RPMI8226 (cell line): ENCODE results near the gene PEX14.

Experiments
- DNase-seq: peaks from one replicate; pipeline ENCODE4 v3.0.0-alpha.2; 2015

The PEX14 gene

DNA sequence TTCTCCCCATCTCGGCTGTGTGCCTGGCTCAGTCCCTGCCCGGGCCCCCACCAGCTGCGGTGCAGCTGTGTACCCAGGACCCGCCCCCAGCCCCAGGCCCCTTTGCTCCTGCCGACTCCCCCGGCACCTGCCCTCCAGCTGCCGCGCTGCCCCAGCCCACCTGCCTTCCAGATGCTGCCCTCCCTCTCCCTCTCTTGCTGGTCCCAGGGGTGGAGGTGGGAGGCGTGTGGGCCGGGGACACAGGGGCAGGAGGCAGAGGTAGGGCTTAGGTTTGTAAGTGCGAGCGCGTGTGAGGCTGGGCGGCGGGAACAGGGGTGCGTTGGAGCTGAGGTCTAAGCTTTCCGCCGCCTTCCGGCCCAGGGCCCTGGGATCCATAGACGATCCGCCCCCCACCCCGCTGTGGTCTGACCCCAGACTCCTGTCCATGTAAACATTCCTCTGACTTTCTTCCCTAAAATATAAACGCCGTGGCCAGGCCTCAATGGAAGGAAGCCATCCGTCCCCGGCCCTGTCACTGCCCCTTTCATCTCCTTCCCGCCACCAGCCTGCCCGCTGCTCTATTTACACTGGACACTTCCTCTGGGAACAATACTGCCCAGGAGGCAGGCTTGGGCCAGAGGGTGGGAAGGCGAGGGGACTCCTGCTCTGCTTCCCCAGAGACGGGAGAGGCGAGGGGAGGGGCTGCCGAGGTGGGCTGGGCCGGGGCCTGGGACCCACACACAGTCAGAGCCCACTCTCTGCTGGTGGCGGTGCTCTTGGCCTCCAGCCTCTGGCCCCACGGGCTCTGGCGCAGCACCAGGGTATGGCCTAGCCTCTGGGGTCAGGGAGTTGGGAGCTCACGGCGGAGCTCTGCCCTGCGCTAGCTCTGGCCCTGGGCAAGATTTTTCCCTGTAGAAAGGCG, 193.4 kb downstream of the PEX14 start:
- no peak for DNase-seq

DNA sequence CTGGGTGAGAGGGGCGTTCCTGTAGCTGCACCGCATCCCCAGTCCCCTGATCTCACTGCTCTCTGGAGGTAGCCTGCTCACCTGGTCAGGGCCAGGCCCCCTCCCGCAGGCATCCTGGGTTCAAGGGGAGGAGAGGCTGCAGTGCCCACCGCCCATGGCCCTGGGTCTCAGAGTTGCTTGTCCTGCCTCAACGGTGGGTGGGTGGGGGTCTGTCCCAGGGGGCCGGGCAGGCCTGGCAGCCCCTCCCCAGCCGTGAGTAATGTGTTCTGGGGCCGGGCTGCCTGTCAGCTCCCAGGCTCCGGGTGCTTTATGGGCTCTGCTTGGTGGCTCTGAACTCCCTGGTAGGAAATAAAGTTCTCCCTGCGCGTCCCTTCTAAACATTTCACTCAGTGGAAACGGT, 194.8 kb downstream of the PEX14 start:
- DNase-seq, result no peak

- DNase-seq, result no peak
Measured at GRCh38 chr1:10670190-10670589, 195.4 kb downstream of the PEX14 start.

DNA sequence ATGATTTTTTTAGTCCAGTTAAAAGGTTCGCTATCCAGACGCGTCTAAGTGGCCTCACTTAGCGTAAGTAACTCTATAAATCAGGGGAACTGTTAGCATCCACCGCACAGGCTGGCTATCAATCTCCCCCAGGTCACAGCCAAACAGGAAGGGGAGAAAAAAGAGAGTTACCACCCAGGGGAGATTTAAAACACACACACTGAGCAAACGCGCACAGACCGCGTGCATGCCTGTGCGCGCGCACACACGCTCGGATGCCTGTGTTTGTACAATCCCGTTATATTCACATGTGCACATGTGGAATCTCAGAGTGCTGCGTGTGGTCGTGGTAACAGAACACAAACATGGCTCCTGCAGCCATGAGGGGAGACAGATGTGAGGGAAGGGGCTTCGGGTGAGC, 196.3 kb downstream of the PEX14 start:
- no peak for DNase-seq

DNA sequence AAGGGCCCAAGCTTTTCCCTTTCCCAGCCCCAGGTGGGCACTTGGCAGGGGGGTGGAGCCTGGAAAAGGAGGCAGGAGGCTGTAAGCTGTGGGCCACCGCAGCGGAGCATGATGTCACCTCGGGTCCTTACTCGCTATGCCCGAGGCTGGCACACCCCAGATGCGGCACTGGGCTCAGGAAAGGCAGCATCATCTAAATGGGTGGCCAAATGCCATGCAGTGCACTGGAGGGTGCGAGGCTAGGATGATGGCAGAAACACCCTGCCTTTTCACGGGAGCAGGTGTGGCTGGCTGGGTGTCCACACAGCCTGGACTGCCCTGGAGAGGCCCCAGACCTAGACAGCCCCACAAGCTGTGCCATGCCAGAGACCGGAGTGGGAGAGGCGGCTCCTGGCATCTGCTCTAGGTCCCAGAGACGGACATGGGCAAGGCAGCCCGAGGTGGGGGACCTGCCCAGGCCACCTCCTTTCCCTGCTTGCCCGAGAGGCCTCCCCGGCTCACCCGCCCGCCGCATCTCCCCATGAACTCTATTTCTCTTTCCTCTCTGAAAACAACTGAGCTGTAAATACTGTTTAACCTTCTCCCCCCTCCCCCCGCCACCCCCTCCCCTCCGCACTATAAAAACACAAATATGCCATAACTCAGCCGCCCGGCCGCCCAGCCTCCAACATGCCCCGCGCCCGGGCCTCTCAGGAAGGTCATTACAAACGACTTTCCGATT, 197.0 kb downstream of the PEX14 start:
- no peak for DNase-seq

- DNase-seq, result no peak
Measured at GRCh38 chr1:10672343-10673050, 197.7 kb downstream of the PEX14 start.

GRCh38 chr1:10673109-10673711, 198.5 kb downstream of the PEX14 start:
- DNase-seq, result no peak

DNA sequence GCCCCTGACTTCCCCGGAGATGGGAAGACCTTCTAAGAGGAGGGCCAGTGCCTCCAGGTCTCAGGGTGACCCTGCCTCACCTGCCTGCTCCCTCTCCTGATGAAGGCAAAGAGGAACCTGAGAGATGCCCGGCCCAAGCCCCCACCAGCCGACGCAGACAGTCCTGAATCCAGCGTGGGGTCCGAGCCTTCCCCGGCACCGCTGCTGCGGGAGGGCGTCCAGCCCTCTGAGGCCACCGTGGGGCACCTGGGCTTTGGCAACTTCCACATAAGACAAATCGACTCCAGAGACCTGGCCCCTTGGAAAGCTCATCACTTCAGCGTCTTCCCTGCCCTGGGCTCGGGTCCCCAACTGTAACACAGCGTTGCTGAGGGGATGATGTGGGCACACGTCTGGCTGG, 199.5 kb downstream of the PEX14 start:
- DNase-seq, result no peak

GRCh38 chr1:10674700-10675609, 200.2 kb downstream of the PEX14 start:
- no peak for DNase-seq

GRCh38 chr1:10675813-10676212, 201.1 kb downstream of the PEX14 start:
- no peak for DNase-seq

GRCh38 chr1:10676963-10677362, 202.2 kb downstream of the PEX14 start:
- no peak for DNase-seq

DNA sequence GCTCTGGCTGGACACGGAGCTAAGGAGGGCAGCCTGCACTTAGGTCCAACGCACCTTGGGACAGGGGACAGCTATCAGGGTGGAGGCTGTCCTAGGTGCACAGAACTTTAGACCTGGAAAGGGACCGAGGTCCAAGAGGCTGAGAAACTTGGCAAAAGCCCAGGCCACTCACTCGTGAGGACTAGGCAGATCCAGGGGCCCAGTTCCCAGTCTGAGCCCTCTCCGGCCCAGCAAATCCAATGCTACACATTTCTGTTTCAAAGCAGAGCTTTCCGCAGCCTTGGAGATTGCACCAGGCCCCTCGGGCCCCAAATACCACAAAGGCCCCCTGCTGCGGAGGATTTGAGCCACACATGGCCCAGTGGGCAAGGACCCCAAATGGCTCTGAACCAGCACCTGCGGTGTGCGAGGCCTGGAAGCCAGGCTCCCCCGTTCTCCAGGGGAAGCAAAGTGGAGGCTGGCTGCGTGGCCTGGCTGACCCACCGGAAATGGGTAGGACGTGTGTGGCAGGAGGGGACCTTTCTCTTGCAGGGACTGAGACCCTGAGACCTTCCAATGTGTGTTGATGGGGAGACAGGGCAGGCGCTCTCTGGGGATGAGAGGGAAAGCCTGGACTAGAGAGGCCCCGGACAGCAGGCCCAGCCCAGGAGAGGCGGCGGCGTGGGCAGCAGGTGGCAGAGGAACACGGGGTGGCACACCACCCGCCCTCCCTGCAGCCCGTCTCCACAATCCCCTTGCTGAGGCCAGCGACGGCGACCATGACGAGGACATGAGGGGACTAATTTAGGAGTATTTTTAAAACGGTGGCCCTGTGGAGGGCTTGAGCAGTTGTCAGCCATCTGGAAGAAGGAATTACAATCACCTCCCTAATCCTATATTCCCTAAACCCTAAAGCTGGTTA, 203.0 kb downstream of the PEX14 start:
- DNase-seq, result no peak

- DNase-seq, result no peak
Measured at GRCh38 chr1:10678402-10678801, 203.7 kb downstream of the PEX14 start.

DNA sequence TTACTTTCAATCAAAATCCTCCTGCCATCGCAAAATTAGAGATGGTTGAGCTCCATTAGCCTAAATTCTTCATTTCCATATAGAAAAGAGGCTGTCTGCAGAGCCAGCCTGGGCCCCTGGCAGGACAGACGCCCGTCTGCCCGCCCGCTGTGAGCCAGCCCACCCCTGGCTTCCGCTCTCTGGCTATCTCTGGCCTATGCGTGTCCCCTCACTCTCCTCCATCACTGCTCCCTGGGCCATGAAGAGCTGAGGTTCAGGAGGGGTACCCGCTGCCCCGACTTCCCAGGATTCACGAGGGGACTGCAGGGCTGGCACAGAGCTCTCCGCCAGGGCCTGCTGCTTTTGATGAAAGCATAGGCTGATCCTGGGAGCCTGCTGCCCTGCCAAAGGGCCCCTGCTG, 204.1 kb downstream of the PEX14 start:
- DNase-seq, result no peak

GRCh38 chr1:10679496-10680220, 204.9 kb downstream of the PEX14 start:
- DNase-seq, result peak; percentile 41
